Epithelial cell of umbilical artery (primary cell): ENCODE measurements around the gene CNOT8. TPM values are rescaled to one million over a fixed set of nuclear protein-coding genes. Genes with fewer than 3 reads are reported as not detected.

Experiments
- total RNA-seq: library from RNA; depleted of rRNA; stranded (reverse); fragments of >200 nt; gene quantifications from 2 replicates; pipeline ENCODE4 v1.2.3, GENCODE V29; 2014

Gene CNOT8
- 70.2 and 93.2 TPM in 2 replicates for total RNA-seq

GRCh38 chr5:154858297-154858971 is at the start of gene CNOT8:
Gene CNOT8, plus strand, starts transcription at chr5:154858627. Its CDS starts 4,652 bp downstream, at chr5:154863279.

GRCh38 chr5:154850255-154851062 is 8.0 kb upstream of the CNOT8 start, which contains the start of gene FAXDC2:
Gene FAXDC2, minus strand, starts transcription at chr5:154850603. Its CDS starts 12,425 bp downstream, at chr5:154838178.

Other genes starting within 250 kb of the CNOT8 start
- gene LARP1, start 103.2 kb upstream of the CNOT8 start, total RNA-seq: 38.0 and 74.8 TPM in 2 replicates
- gene FAXDC2, start 8.0 kb upstream of the CNOT8 start, total RNA-seq: 0.65 and 4.1 TPM in 2 replicates
- gene GEMIN5, start 79.6 kb downstream of the CNOT8 start, total RNA-seq: 16.6 and 21.9 TPM in 2 replicates
- 32.5 and 41.8 TPM in 2 replicates for gene MRPL22, start 82.4 kb downstream of the CNOT8 start, total RNA-seq
- gene KIF4B, start 155.1 kb downstream of the CNOT8 start, total RNA-seq: 0.30 and 0.32 TPM in 2 replicates